ENCODE data around the gene ADPRHL1.

The ADPRHL1 gene

GRCh38 chr13:113414335-113414734 is 39.0 kb downstream of the ADPRHL1 start:
- DNase-seq = no peak

GRCh38 chr13:113413898-113414282 is 39.4 kb downstream of the ADPRHL1 start:
- DNase-seq = no peak

DNA sequence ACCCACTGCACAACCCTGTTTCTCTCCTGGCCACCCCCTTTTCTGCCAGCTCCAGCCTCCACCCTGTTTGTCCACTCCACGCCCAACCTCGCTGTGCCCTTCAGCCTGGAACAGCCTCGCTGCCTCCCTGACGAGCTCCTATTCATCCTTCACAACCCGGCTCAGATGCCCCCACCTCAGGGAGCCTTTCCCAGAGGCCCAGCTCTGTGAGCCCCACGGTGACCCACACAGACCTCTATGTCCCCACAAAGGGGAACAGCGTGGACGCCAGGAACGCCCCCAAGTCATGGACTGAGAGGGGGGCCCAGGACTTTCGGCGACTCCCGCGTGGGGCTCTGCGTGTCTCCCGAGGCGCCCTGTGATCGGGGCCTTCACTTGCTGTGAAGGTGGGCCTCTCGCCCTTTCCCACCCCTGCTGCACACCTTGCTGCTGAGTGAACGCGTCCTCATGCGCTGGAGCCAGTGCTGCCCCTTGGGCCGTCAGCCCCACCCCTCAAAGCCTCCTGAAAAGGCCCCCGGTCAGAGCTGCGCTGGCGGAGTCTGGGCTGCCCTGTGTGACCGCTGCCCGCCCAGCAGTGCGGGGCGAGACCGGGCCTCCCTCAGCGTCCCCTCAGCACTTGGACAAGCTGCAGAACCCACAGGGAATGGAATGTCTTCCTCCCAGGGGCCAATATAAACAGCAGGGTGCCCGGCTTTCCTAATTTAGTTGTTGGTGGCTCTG is 40.0 kb downstream of the ADPRHL1 start:
- DNase-seq = no peak

GRCh38 chr13:113412440-113412839 is 40.8 kb downstream of the ADPRHL1 start:
- no peak for DNase-seq

DNA sequence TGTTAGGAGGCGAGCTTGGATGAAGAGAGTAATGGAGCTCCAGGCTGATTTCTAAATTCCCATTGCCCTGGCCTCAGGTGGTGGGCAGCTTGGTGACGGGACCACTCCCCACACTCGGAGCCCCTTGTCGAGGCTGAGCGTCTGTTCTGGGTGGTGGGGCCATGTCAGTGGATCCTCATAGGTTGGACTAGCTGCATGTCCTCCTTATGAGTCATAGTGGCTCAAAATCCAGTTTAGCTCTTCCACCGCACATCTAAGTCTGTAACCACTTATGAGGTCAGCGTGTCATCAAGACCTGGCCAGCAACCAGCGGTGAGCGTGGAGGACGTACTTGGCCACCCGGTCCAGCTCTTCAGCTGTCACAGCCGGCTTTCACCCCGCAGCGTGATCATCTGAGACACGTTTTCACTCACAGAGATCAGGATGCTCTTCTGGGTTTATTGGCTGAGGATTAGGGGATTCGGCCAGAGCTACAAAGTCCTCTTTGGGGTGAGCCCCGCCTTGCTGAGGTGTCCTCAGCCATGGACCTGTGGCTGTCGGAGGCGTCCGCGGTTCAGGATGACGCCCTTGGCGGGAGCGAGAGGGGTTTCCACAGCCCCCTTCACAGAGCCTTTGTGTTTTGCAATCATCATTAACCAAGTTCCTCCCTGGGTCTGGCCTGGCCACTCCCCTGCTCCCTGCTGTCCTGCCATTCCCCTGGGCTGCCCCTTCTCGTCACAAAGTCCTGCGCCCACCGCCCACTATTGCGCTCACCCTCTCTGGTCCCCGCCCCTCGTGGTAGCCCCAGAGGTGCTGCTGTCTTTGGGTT is 41.9 kb downstream of the ADPRHL1 start:
- DNase-seq = no peak

GRCh38 chr13:113410472-113411201 is 42.7 kb downstream of the ADPRHL1 start:
- no peak for DNase-seq

GRCh38 chr13:113408562-113408961 is 44.7 kb downstream of the ADPRHL1 start:
- no peak for DNase-seq

DNA sequence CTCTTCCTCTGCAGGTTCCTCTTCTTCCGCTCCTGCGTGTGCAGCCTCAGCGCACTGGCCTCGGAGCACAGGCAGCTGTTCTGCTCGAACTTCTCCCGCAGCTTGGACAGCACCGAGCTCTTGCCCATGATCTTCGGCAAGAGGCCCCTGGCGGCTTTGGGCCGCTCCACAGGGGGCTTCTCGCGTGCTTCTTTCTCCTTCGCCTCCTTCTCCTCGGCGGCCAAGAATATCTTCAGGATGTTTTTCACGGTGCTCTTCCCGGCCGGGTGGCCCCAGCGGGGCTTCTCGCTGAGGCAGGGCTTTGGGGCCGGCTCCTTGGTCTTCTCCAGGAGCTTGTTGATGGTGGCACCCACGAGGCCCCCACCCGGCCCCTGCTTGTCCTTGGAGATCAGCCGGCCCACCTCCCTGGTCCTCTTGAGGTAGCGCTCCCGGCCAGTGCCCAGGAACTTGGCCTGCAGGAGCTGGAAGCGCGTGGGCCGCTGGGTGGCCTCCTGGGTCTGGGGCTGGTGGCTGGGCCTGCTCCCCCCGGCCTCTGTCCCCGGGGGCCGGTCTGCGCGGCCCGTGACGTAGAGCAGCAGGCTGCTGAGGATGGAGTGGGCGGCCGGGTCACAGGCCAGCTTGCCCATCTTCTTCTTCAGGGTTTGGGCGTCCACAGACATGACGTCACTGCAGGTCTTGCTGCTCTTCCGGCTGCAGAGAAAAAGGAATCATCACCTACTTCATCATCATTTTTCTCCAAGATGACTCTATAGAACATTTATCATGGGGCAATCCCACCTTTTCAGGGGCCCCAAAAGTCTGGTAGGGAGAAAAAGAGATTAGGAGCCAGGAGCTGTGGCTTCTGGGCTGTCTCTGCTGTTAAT is 45.5 kb downstream of the ADPRHL1 start:
- no peak for DNase-seq

- DNase-seq = no peak
These were observed 46.2 kb downstream of the ADPRHL1 start for GRCh38 chr13:113407103-113407530.

GRCh38 chr13:113406321-113407102 is 46.8 kb downstream of the ADPRHL1 start:
- peak in 1 of 2 donors; percentile 1 for DNase-seq

- peak in 1 of 2 donors; percentile 1 for DNase-seq
These were observed 47.6 kb downstream of the ADPRHL1 start for GRCh38 chr13:113405481-113406300.

DNA sequence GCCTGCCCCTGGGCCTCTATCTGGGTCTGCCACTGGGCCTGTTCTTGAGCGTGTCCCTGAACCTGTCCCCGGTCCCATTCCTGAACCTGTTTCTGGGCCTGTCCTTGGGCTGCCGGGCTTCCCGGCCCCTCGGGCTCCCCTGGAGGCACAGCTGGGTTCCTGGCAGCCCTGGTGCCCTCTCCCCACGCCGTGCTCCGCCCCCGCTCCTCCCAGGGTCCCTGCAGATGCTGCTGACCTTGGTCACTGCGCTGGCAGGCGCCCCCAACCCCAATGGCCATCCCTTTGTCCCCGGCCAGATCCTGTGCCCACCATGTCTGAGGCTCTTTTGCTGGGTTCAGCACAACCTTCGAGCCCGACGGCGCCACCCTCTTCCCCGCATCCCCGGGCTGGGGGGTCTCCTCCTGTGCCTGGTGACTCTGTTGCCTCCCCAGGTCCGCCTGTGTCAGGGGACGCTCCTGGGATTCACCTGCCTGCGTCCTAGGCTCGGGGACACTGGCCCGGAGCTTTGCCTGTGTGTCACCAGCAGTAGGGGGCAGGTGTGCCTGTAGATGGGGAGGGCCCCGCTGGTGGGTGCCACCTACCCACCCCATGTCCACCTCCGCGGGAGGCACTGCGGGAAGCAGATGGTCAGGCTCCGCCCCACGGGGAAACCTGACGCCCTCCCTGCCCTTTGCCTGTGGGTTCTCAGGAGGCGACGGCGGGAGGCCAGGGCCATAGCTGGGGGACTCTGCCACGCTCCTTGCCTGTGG is 48.4 kb downstream of the ADPRHL1 start:
- DNase-seq = peak in 1 of 2 donors; percentile 10

DNA sequence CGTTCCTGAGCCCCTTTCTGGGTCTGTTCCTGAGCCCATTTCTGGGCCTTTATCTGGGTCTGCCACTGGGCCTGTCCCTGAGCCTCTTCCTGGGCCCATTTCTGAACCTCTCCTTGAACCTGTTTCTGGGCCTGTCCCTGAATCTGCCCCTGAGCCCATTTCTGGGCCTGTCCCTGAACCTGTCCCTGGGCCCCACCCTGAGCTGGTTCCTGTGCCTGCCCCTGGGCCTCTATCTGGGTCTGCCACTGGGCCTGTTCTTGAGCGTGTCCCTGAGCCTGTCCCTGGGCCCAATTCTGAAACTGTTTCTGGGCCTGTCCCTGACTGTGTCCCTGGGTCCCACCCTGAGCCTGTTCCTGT is 48.9 kb downstream of the ADPRHL1 start:
- DNase-seq = no peak

DNA sequence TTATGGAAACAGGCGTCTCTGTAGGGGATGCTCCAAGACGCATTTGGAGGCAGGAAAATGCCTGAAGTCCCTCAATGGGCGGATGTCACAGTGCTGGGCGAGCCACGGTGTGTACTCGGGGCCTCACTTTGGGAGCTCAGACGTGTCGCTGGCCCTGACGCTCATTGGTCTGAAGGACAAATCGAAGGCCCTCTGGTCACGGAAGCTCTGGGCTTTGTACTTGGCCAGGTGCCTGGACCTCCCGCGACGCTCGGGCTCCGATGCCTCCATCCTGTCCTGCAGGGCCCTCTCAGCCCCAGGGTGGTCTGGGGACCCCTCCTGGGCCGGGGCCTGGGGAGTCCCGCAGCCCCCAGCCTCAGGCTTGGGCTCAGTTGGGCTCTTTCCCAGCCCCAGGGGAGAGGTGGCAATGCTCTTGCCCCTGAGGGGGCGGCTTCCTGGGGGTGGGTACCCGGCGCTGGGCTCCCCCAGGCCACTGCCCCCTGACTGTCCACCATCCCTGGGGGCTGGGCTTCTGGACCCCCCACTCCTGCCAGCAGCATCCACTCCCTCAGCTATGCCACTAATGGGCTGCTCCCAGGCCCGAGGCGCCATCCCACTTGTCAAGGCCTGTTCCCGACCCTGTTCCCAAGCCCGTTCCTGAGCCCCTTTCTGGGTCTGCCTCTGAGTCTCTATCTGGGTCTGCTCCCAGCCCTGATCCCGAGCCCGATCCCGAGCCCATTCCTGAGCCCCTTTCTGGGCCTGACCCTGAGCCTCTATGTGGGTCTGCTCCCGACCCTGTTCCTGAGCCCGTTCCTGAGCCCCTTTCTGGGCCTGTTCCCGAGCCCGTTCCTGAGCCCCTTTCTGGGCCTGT is 49.8 kb downstream of the ADPRHL1 start:
- peak in 1 of 2 donors; percentile 8 for DNase-seq

DNA sequence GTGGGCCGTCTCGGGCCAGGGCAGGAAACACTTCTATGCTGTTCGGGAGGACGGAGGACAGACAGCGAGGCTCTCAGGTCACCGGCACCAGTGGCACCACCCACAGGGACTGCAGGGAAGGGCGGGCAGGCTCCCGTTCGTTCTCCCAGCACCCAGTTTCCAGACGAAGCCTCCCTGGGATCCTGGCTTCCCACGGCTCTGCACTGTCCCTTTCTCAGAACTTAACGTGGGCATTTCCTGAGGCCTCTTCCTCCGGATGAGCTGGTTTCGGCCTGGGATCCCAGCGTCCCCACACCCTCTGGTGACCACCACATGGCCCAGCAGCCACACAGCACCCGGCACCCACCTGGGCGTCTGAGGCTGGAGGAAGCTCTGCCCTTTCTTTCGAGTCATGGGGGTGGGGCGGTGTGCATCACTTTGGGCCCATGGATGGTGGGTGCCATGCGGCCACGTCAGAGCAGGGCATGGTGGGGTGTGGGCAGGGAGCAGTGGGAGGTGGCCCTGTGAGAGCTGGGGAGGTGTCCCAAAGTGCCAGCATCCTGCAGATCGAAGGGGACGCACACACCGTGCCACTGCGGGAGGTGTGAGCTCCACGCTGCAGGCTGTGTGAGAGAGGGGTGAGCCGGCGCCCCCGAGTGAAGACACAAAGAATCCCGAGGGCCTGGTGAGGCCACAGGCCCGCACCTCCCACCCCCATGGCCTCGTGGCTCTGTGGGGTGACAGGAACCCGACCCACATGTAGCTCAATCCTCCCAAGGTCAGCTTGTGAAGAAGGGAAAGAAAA is 50.6 kb downstream of the ADPRHL1 start:
- DNase-seq = peak in 1 of 2 donors; percentile 9

DNA sequence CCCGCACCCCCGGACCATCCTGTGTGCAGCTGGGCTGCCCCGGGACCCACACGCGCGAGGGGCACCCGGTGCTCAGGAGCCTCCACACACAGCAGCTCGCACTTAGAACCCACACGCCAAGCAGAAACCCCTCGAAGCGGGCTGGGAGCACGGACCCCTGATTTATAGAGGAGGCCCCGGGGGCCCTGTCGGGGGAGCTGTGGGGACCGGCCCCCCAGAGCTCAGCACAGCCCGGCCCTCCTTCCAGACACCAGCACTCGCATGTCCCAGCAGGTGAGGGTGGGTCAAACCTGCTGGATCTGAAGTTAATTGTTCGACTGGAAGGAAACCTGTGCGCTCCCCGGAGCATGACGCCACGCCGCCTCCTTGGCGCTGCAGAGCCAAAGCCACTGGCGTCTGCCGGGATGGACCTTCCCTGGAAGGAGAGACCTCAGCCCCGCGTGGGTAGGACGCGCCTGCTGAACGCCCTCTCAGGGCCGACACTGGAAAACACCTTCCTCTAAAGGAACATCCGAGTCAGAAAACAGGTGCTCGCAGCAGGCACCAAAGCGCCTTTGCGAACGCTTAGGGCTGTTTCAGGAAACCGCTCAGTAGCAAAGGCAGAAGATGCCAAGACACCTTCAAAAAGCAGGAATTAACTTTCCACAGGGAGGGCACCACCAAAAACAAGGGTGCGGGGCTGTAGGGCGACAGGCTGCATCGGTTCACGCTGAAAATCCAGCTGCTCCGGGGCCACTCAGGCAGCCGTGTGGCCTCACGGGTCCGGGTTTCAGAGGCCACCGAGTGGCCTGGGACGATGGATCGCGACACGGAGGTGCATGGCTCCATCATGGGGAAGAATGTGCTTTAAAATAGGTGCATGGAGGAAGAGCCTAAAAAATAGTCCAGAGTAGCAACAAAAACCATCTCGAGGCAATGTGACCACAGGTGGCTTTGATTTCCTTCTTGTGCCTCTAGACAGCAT is 51.6 kb downstream of the ADPRHL1 start:
- DNase-seq = no peak

Data from CD4-positive, alpha-beta T cell treated with Interleukin-4 for 1 hour (primary cell).